GM12878 (cell line): ENCODE measurements around the gene CYSLTR1.
A peak's percentile ranks its signal among the peaks of the same experiment; 100 is the strongest.

Experiments
- CTCF ChIP-seq, 3 experiments: IDR thresholded peaks in 2 of 3; conservative IDR thresholded peaks in 1 of 3; 2 replicates each; pipeline ENCODE4 v1.5.1; 2011; ENCODE audit warnings: low read depth in 3 of 3, low read length in 3 of 3, mild to moderate bottlenecking in 3 of 3, control low read depth in 2 of 3, moderate library complexity in 2 of 3, inconsistent platforms in 1 of 3, mixed read lengths in 1 of 3; ENCODE audit not compliant: control insufficient read depth in 2 of 3, insufficient read depth in 1 of 3; ENCODE audit errors: extremely low read depth in 1 of 3
- KDM1A ChIP-seq: fragments of 200-600 bp; sonication (generic); IDR thresholded peaks from 2 replicates; pipeline ENCODE4 v1.6.1; 2016; ENCODE audit warnings: borderline replicate concordance
- MTA3 ChIP-seq: IDR thresholded peaks from 2 replicates; pipeline ENCODE4 v1.6.1; 2012; ENCODE audit warnings: low read length, inconsistent platforms, borderline replicate concordance
- RFX5 ChIP-seq: IDR thresholded peaks from 2 replicates; pipeline ENCODE4 v1.6.1; 2011; ENCODE audit warnings: low read depth, low read length, improper control_type of control experiment
- SIN3A ChIP-seq: IDR thresholded peaks from 2 replicates; pipeline ENCODE4 v1.6.1; 2012; ENCODE audit warnings: low read depth, low read length, improper control_type of control experiment
- TCF3 ChIP-seq: IDR thresholded peaks from 2 replicates; pipeline ENCODE4 v1.6.1; 2012; ENCODE audit warnings: low read depth, mild to moderate bottlenecking, low read length, borderline replicate concordance; ENCODE audit not compliant: insufficient read depth
- USF1 ChIP-seq: IDR thresholded peaks from 2 replicates; pipeline ENCODE4 v1.6.1; 2011; ENCODE audit warnings: borderline replicate concordance, low read depth, mild to moderate bottlenecking, moderate library complexity, mixed read lengths, low read length; ENCODE audit not compliant: insufficient read depth; ENCODE audit errors: extremely low read length
- ZBTB40 ChIP-seq: fragments of 450-650 bp; IDR thresholded peaks from 2 replicates; pipeline ENCODE4 v1.6.1; 2016; ENCODE audit warnings: mild to moderate bottlenecking, moderate library complexity, borderline replicate concordance
- TF ChIP-seq, protein P1 (sequence below): fragments of 450-650 bp; IDR thresholded peaks from 2 replicates; pipeline ENCODE4 v1.6.1; 2018; ENCODE audit warnings: borderline replicate concordance, mild to moderate bottlenecking; ENCODE audit not compliant: partially characterized antibody

- TF ChIP-seq TCF3 (no peak), KDM1A (no peak), CTCF (IDR thresholded peaks at IDR 0.05 in 2 of 3, conservative IDR thresholded peaks at IDR 0.05 in 1 of 3; ENCODE audit: control insufficient read depth in 2 of 3, extremely low read depth in 1 of 3, insufficient read depth in 1 of 3, low read depth in 3 of 3, low read length in 3 of 3) (no peak), MTA3 (0 out of 2 replicates have a peak, but pooled peaks have one; percentile 30), RFX5 (no peak), USF1 (no peak), SIN3A (no peak), ZBTB40 (no peak)
- TF ChIP-seq, protein P1, sequence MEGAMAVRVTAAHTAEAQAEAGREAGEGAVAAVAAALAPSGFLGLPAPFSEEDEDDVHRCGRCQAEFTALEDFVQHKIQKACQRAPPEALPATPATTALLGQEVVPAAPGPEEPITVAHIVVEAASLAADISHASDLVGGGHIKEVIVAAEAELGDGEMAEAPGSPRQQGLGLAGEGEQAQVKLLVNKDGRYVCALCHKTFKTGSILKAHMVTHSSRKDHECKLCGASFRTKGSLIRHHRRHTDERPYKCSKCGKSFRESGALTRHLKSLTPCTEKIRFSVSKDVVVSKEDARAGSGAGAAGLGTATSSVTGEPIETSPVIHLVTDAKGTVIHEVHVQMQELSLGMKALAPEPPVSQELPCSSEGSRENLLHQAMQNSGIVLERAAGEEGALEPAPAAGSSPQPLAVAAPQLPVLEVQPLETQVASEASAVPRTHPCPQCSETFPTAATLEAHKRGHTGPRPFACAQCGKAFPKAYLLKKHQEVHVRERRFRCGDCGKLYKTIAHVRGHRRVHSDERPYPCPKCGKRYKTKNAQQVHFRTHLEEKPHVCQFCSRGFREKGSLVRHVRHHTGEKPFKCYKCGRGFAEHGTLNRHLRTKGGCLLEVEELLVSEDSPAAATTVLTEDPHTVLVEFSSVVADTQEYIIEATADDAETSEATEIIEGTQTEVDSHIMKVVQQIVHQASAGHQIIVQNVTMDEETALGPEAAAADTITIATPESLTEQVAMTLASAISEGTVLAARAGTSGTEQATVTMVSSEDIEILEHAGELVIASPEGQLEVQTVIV = no peak
Observed at GRCh38 chrX:78327370-78328086, at the start of gene CYSLTR1.
